HepG2 (cell line): ENCODE data around the gene ADAMTS4. TPM values are rescaled to one million over a fixed set of nuclear protein-coding genes. Genes with fewer than 3 reads are reported as not detected.

Source experiments
- IRF1 ChIP-seq: sonication (generic); formaldehyde crosslinking; IDR thresholded peaks from 2 replicates; pipeline ENCODE4 v1.4.0; 2020; ENCODE audit warnings: low read depth, mild to moderate bottlenecking, missing genetic modification reagents
- NAIF1 ChIP-seq: sonication (generic); formaldehyde crosslinking; IDR thresholded peaks from 2 replicates; pipeline ENCODE4 v1.5.0; 2020; ENCODE audit warnings: mild to moderate bottlenecking, missing genetic modification reagents, borderline replicate concordance
- TEF ChIP-seq: sonication (generic); formaldehyde crosslinking; IDR thresholded peaks from 2 replicates; pipeline ENCODE4 v1.5.0; 2020; ENCODE audit warnings: missing genetic modification reagents
- ZBTB38 ChIP-seq: sonication (generic); formaldehyde crosslinking; IDR thresholded peaks from 2 replicates; pipeline ENCODE4 v1.5.1; 2020; ENCODE audit warnings: mild to moderate bottlenecking, missing genetic modification reagents
- ZNF383 ChIP-seq: sonication (generic); formaldehyde crosslinking; IDR thresholded peaks from 2 replicates; pipeline ENCODE4 v1.4.0; 2020; ENCODE audit warnings: missing genetic modification reagents, mild to moderate bottlenecking, borderline replicate concordance
- polyA plus RNA-seq, 8 experiments: library from polyadenylated mRNA; depleted of rRNA in 3 of 8; stranded (reverse) in 7 of 8; unstranded in 1 of 8; fragments of >200 nt; fragmentation: Illumina TruSeq in 4 of 8; extraction: Trizol in 4 of 8; gene quantifications; 2 replicates each; pipeline versions ENCODE4 v1.2.1 to v1.2.3, GENCODE V29; 2011 to 2016; ENCODE audit warnings: low read depth in 4 of 8, missing spikeins in 1 of 8, mixed read lengths in 1 of 8; ENCODE audit not compliant: insufficient read depth in 1 of 8
- total RNA-seq, 5 experiments: library from RNA; depleted of rRNA; stranded (reverse); fragments of >200 nt; fragmentation: Illumina TruSeq; extraction: Trizol; gene quantifications; 2 replicates each; pipeline ENCODE4 v1.2.3, GENCODE V29; 2016; ENCODE audit warnings: low read depth in 1 of 5
- TF ChIP-seq, protein P1 (sequence below): sonication (generic); formaldehyde crosslinking; IDR thresholded peaks from 2 replicates; pipeline ENCODE4 v1.4.0; 2020; ENCODE audit warnings: missing genetic modification reagents

Gene ADAMTS4
- total and polyA plus RNA-seq, 2 of the 13 experiments (the other 11 are each of a cell fraction or from before 2014, with no cell fraction given) = 0.51 to 1.7 TPM

DNA sequence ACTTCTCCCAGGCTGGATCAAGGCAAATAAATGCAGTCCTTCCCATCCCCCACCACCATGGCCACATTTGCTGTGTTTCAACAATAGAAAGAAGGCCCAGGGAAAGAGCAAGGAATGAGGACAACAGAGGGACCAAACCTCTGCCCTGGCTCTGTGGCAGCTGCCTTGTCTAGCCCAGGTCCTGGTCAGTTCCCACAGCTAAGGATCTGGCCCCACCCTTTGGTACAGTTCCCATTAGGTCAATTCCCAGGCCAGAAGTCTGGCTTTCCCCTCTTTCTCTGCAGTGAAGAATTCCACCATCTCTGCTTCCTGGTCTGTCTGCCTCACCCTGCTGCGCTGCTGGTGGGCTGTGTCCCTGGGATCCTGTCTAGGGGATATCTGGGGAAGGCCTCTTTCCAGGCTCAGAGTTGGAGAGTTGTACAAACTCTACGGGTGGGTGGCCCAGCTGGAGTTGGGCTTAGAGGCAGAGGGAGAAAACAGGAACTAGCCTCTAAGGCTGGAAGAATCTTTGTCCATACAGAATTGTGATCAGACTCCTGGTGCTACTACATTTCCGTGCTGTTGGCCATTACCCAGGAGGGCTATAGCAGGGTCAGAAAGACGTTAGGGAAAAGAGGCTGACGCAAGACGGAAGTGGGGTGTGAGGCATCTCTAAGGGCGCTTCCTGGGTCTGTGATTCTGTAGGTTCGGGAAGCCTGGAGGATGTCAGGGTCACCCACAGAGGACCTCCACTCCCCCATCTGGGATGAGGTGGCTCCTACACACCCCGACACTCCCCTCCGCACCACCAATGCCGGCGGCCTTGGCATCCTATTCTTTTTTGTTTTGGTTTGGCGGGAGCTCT, 2.4 kb upstream of the ADAMTS4 start (continued):
- TF ChIP-seq ZNF383 (CRISPR knock-in tag) (no peak), NAIF1 (CRISPR knock-in tag) (no peak), IRF1 (CRISPR knock-in tag) (no peak), ZBTB38 (CRISPR knock-in tag) (peak; percentile 79; the same call in 1 of the 2 replicates), TEF (CRISPR knock-in tag) (no peak)
- TF ChIP-seq, protein P1, sequence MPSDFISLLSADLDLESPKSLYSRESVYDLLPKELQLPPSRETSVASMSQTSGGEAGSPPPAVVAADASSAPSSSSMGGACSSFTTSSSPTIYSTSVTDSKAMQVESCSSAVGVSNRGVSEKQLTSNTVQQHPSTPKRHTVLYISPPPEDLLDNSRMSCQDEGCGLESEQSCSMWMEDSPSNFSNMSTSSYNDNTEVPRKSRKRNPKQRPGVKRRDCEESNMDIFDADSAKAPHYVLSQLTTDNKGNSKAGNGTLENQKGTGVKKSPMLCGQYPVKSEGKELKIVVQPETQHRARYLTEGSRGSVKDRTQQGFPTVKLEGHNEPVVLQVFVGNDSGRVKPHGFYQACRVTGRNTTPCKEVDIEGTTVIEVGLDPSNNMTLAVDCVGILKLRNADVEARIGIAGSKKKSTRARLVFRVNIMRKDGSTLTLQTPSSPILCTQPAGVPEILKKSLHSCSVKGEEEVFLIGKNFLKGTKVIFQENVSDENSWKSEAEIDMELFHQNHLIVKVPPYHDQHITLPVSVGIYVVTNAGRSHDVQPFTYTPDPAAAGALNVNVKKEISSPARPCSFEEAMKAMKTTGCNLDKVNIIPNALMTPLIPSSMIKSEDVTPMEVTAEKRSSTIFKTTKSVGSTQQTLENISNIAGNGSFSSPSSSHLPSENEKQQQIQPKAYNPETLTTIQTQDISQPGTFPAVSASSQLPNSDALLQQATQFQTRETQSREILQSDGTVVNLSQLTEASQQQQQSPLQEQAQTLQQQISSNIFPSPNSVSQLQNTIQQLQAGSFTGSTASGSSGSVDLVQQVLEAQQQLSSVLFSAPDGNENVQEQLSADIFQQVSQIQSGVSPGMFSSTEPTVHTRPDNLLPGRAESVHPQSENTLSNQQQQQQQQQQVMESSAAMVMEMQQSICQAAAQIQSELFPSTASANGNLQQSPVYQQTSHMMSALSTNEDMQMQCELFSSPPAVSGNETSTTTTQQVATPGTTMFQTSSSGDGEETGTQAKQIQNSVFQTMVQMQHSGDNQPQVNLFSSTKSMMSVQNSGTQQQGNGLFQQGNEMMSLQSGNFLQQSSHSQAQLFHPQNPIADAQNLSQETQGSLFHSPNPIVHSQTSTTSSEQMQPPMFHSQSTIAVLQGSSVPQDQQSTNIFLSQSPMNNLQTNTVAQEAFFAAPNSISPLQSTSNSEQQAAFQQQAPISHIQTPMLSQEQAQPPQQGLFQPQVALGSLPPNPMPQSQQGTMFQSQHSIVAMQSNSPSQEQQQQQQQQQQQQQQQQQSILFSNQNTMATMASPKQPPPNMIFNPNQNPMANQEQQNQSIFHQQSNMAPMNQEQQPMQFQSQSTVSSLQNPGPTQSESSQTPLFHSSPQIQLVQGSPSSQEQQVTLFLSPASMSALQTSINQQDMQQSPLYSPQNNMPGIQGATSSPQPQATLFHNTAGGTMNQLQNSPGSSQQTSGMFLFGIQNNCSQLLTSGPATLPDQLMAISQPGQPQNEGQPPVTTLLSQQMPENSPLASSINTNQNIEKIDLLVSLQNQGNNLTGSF (CRISPR knock-in tag) = no peak
